ENCODE data around the gene AP5S1. TPM values are rescaled to one million over a fixed set of nuclear protein-coding genes. Genes with fewer than 3 reads are reported as not detected.

AP5S1 gene
- 8.6 and 10.3 TPM in 2 replicates for polyA plus RNA-seq (2012; rRNA removed)
- polyA plus RNA-seq (2012; cell fraction: cytosol; rRNA removed) = 4.7 and 6.5 TPM in 2 replicates
- 9.7 and 10.8 TPM in 2 replicates for polyA plus RNA-seq (2012; cell fraction: nucleus; rRNA removed)

- peak; percentile 93 for DNase-seq
- H3K9me3 ChIP-seq = no peaks in the 10 kb centered on the region
- POLR2A ChIA-PET = interaction anchor here (0.5 to 2.0 kb wide), 18 partner anchors 8 to 1168 kb away, joined by 3 to 20 read pairs (median 4); partner anchors contain the start of genes ADISSP, CDC25B, CENPB and MAVS
- H3K4me2 ChIP-seq = peak within 1 kb of the TSS; percentile 91
- H3K79me2 ChIP-seq (ENCODE audit: insufficient read depth) = peaks cover 17% of the 10 kb centered on the region
- H3K4me1 ChIP-seq (ENCODE audit: control insufficient read depth in 1 of 2, insufficient read depth in 2 of 2, low read depth in 1 of 2, low read length in 1 of 2) = peaks cover 11 to 23% of the 10 kb centered on the region in 2 experiments; a peak in 2 of 4 replicates
- no peaks in the 10 kb centered on the region for H3K9me2 ChIP-seq
- WGBS (ENCODE audit: low lambda C conversion rate) = under 1% methylated on average over 34 of the region's 96 CpGs
- no peaks in the 10 kb centered on the region for H3K27me3 ChIP-seq (ENCODE audit: insufficient read depth)
- H2AFZ ChIP-seq (ENCODE audit: low read depth) = peak within 1 kb of the TSS; percentile 84
- H3K27ac ChIP-seq (ENCODE audit: low read depth in 2 of 2, low read length in 1 of 2) = peak within 1 kb of the TSS; percentile 92 to 97
- H4K20me1 ChIP-seq (ENCODE audit: insufficient read depth) = no peaks in the 10 kb centered on the region
- H3K4me3 ChIP-seq (ENCODE audit: low read depth in 2 of 2, low read length in 1 of 2) = peak within 1 kb of the TSS; percentile 80 to 84
- H3K9ac ChIP-seq = peak within 1 kb of the TSS; percentile 93
- peaks cover 12 to 24% of the 10 kb centered on the region in 2 experiments for H3K36me3 ChIP-seq (replicated peaks in 1 of 2; ENCODE audit: control insufficient read depth in 1 of 2, insufficient read depth in 2 of 2, low read length in 1 of 2)
- CTCF ChIA-PET = interaction anchor here (0.7 to 8.8 kb wide), 33 partner anchors 9 to 290 kb away, joined by 3 to 161 read pairs (median 5); partner anchors contain the start of genes ADISSP, CDC25B, CENPB and MAVS
- H3F3A ChIP-seq (replicated peaks; ENCODE audit: insufficient read depth) = no peaks in the 10 kb centered on the region
- TF ChIP-seq ZBTB33 (IDR thresholded peaks at IDR 0.05; ENCODE audit: borderline replicate concordance, low read depth) (0 out of 2 replicates have a peak, but pooled peaks have one; percentile 22), EP300 (IDR thresholded peaks at IDR 0.05; ENCODE audit: borderline replicate concordance in 1 of 2, low read depth in 1 of 2, low read length in 1 of 2) (0 out of 4 replicates have a peak, but pooled peaks of 1 of the 2 experiments have one; percentile 3), MXI1 (IDR thresholded peaks at IDR 0.05; ENCODE audit: low read depth, low read length) (peak; percentile 55; the same call in 1 of the 2 replicates), YY1 (IDR thresholded peaks at IDR 0.05; ENCODE audit: low read depth) (peak; percentile 92), RAD21 (IDR thresholded peaks at IDR 0.05; ENCODE audit: low read length) (peak; percentile 64), RFX5 (IDR thresholded peaks at IDR 0.05; ENCODE audit: low read length) (peak; percentile 43; the same call in 1 of the 2 replicates), FOXJ3 (CRISPR knock-in tag; IDR thresholded peaks at IDR 0.05) (no peak), POLR2AphosphoS5 (IDR thresholded peaks at IDR 0.05; ENCODE audit: low read depth, low read length) (peak; percentile 48; the same call in 1 of the 2 replicates), NRF1 (IDR thresholded peaks at IDR 0.05; ENCODE audit: low read depth, low read length) (peak; percentile 82), PBX3 (IDR thresholded peaks at IDR 0.05) (peak; percentile 35), IRF3 (IDR thresholded peaks at IDR 0.05; ENCODE audit: low read depth, low read length) (no peak), TCF12 (IDR thresholded peaks at IDR 0.05) (peak; percentile 15; the same call in 1 of the 2 replicates), MEF2A (IDR thresholded peaks at IDR 0.05; ENCODE audit: borderline replicate concordance, low read depth) (peak; percentile 3; the same call in 1 of the 2 replicates), JUND (IDR thresholded peaks at IDR 0.05) (no peak), MAX (IDR thresholded peaks at IDR 0.05; ENCODE audit: low read depth) (peak; percentile 51; the same call in 1 of the 2 replicates), USF1 (IDR thresholded peaks at IDR 0.05; ENCODE audit: borderline replicate concordance, low read depth) (no peak; the same call in 1 of the 2 replicates), NFIC (IDR thresholded peaks at IDR 0.05; ENCODE audit: borderline replicate concordance) (no peak), FOXM1 (IDR thresholded peaks at IDR 0.05; ENCODE audit: low read depth) (0 out of 2 replicates have a peak, but pooled peaks have one; percentile 49), CHD2 (IDR thresholded peaks at IDR 0.05; ENCODE audit: low read length, partially characterized antibody) (peak; percentile 89), RCOR1 (IDR thresholded peaks at IDR 0.05; ENCODE audit: low read length) (peak; percentile 22; the same call in 1 of the 2 replicates), EZH2phosphoT487 (IDR thresholded peaks at IDR 0.05; ENCODE audit: borderline replicate concordance, low read depth) (no peak)
- TF ChIP-seq, protein P1, sequence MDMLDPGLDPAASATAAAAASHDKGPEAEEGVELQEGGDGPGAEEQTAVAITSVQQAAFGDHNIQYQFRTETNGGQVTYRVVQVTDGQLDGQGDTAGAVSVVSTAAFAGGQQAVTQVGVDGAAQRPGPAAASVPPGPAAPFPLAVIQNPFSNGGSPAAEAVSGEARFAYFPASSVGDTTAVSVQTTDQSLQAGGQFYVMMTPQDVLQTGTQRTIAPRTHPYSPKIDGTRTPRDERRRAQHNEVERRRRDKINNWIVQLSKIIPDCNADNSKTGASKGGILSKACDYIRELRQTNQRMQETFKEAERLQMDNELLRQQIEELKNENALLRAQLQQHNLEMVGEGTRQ (IDR thresholded peaks at IDR 0.05; ENCODE audit: borderline replicate concordance, low read depth, low read length) = no peak
- TF ChIP-seq, protein P2, sequence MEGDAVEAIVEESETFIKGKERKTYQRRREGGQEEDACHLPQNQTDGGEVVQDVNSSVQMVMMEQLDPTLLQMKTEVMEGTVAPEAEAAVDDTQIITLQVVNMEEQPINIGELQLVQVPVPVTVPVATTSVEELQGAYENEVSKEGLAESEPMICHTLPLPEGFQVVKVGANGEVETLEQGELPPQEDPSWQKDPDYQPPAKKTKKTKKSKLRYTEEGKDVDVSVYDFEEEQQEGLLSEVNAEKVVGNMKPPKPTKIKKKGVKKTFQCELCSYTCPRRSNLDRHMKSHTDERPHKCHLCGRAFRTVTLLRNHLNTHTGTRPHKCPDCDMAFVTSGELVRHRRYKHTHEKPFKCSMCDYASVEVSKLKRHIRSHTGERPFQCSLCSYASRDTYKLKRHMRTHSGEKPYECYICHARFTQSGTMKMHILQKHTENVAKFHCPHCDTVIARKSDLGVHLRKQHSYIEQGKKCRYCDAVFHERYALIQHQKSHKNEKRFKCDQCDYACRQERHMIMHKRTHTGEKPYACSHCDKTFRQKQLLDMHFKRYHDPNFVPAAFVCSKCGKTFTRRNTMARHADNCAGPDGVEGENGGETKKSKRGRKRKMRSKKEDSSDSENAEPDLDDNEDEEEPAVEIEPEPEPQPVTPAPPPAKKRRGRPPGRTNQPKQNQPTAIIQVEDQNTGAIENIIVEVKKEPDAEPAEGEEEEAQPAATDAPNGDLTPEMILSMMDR (IDR thresholded peaks at IDR 0.05) = peak; percentile 98
These were observed at the start of gene AP5S1 for GRCh38 chr20:3820048-3820900. TSS of gene AP5S1 (plus strand) at chr20:3820547. CDS start at chr20:3822118, 1,571 bp downstream.

Measured in SK-N-SH (cell line).